HG03520 (cell line): Measurements from ENCODE around the gene GNPTG.

Experiments used
- ATAC-seq: cut with Tn5 transposase; IDR thresholded peaks from one replicate; pipeline ENCODE4 v1.9.1; 2021; ENCODE audit warnings: mild to moderate bottlenecking, moderate library complexity; ENCODE audit not compliant: unreplicated experiment

The GNPTG gene

GRCh38 chr16:1333149-1333812, 18.4 kb upstream of the GNPTG start, which contains the start of gene BAIAP3:
BAIAP3 (plus strand) TSS chr16:1333645; CDS start chr16:1338550, 4,905 bp downstream.
- no peak for ATAC-seq

GRCh38 chr16:1333854-1334700, 17.7 kb upstream of the GNPTG start:
- ATAC-seq, result no peak

- ATAC-seq, result no peak
Observed at GRCh38 chr16:1334739-1335138, 17.0 kb upstream of the GNPTG start.

GRCh38 chr16:1335211-1335971, 16.3 kb upstream of the GNPTG start:
- ATAC-seq, result no peak

- ATAC-seq, result no peak
Observed at GRCh38 chr16:1335996-1336395, 15.7 kb upstream of the GNPTG start.

- ATAC-seq, result no peak
Observed at GRCh38 chr16:1336619-1337018, 15.1 kb upstream of the GNPTG start.

GRCh38 chr16:1337486-1337885, 14.2 kb upstream of the GNPTG start:
- no peak for ATAC-seq

- ATAC-seq, result no peak
Observed at GRCh38 chr16:1338119-1338730, 13.5 kb upstream of the GNPTG start.

GRCh38 chr16:1338855-1339675, 12.7 kb upstream of the GNPTG start:
- ATAC-seq, result no peak

- no peak for ATAC-seq
Observed at GRCh38 chr16:1340730-1341494, 10.8 kb upstream of the GNPTG start.

GRCh38 chr16:1341495-1342420, 10.0 kb upstream of the GNPTG start:
- ATAC-seq, result no peak

- peak; percentile 79 for ATAC-seq
Observed at GRCh38 chr16:1342526-1343427, 9.0 kb upstream of the GNPTG start.

GRCh38 chr16:1343428-1344242, 8.1 kb upstream of the GNPTG start:
- no peak for ATAC-seq

- no peak for ATAC-seq
Observed at GRCh38 chr16:1344499-1344898, 7.2 kb upstream of the GNPTG start.

- ATAC-seq, result no peak
Observed at GRCh38 chr16:1345087-1345486, 6.6 kb upstream of the GNPTG start.

- ATAC-seq, result no peak
Observed at GRCh38 chr16:1345651-1346421, 5.9 kb upstream of the GNPTG start.
